IMR-90 (cell line): ENCODE measurements around the gene FGD5.

Experiments
- BHLHE40 ChIP-seq: fragments of 150-350 bp; IDR thresholded peaks from 2 replicates; pipeline ENCODE4 v1.6.1; 2016; ENCODE audit warnings: mild to moderate bottlenecking, low read depth, low read length
- CEBPB ChIP-seq: IDR thresholded peaks from 2 replicates; pipeline ENCODE4 v1.6.1; 2012; ENCODE audit warnings: low read depth, low read length, improper control_type of control experiment
- CTCF ChIP-seq: conservative IDR thresholded peaks from 2 replicates; pipeline ENCODE4 v1.5.1; 2012; ENCODE audit warnings: mild to moderate bottlenecking, low read depth, low read length, improper control_type of control experiment
- MAFK ChIP-seq: IDR thresholded peaks from 2 replicates; pipeline ENCODE4 v1.6.1; 2012; ENCODE audit warnings: low read depth, low read length, improper control_type of control experiment
- MXI1 ChIP-seq: IDR thresholded peaks from 2 replicates; pipeline ENCODE4 v1.6.1; 2012; ENCODE audit warnings: low read depth, mild to moderate bottlenecking, low read length, moderate library complexity, borderline replicate concordance
- POLR2A ChIP-seq: IDR thresholded peaks from 2 replicates; pipeline ENCODE4 v1.6.1; 2012; ENCODE audit warnings: mild to moderate bottlenecking, low read depth, low read length
- RAD21 ChIP-seq: IDR thresholded peaks from 2 replicates; pipeline ENCODE4 v1.6.1; 2012; ENCODE audit warnings: low read length, improper control_type of control experiment
- RFX5 ChIP-seq: IDR thresholded peaks from 2 replicates; pipeline ENCODE4 v1.8.0; 2012; ENCODE audit warnings: low read depth, mild to moderate bottlenecking, low read length, moderate library complexity
- TF ChIP-seq, protein P1 (sequence below): fragments of 150-350 bp; IDR thresholded peaks from 2 replicates; pipeline ENCODE4 v1.6.1; 2016; ENCODE audit warnings: low read depth, mild to moderate bottlenecking, low read length, moderate library complexity, borderline replicate concordance
- TF ChIP-seq, protein P2 (sequence below): fragments of 150-350 bp; IDR thresholded peaks from 2 replicates; pipeline ENCODE4 v1.6.1; 2017; ENCODE audit warnings: mild to moderate bottlenecking, antibody characterized with exemption, low read length, low read depth

GRCh38 chr3:14802381-14802731 is 16.4 kb upstream of the FGD5 start:
- TF ChIP-seq RAD21 (no peak), CTCF (no peak), POLR2A (no peak), RFX5 (no peak), CEBPB (no peak), MXI1 (no peak), MAFK (no peak), BHLHE40 (no peak)
- TF ChIP-seq, protein P1, sequence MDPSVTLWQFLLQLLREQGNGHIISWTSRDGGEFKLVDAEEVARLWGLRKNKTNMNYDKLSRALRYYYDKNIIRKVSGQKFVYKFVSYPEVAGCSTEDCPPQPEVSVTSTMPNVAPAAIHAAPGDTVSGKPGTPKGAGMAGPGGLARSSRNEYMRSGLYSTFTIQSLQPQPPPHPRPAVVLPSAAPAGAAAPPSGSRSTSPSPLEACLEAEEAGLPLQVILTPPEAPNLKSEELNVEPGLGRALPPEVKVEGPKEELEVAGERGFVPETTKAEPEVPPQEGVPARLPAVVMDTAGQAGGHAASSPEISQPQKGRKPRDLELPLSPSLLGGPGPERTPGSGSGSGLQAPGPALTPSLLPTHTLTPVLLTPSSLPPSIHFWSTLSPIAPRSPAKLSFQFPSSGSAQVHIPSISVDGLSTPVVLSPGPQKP: no peak
- TF ChIP-seq, protein P2, sequence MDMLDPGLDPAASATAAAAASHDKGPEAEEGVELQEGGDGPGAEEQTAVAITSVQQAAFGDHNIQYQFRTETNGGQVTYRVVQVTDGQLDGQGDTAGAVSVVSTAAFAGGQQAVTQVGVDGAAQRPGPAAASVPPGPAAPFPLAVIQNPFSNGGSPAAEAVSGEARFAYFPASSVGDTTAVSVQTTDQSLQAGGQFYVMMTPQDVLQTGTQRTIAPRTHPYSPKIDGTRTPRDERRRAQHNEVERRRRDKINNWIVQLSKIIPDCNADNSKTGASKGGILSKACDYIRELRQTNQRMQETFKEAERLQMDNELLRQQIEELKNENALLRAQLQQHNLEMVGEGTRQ: no peak
